ENCODE measurements around the gene KCTD1. TPM values are rescaled to one million over a fixed set of nuclear protein-coding genes. Genes with fewer than 3 reads are reported as not detected.
A peak's percentile ranks its signal among the peaks of the same experiment; 100 is the strongest.

Gene KCTD1
- total and polyA plus RNA-seq, 10 of the 15 experiments (the other 5 are each of a cell fraction or from before 2014, with no cell fraction given), result 1.5 to 13.4 (median 5.5) TPM

GRCh38 chr18:26460449-26461091 lies 87.8 kb downstream of the KCTD1 start (continued):
- no peak for TF ChIP-seq SRF (IDR thresholded peaks at IDR 0.05; ENCODE audit: low read depth in 2 of 2, low read length in 2 of 2)
- peak; percentile 67 for TF ChIP-seq RAD51 (IDR thresholded peaks at IDR 0.05)
- TF ChIP-seq RFX5 (IDR thresholded peaks at IDR 0.05; ENCODE audit: low read depth, low read length), result no peak
- no peak for TF ChIP-seq POLR2AphosphoS5 (IDR thresholded peaks at IDR 0.05; ENCODE audit: low read length)
- TF ChIP-seq BACH1 (IDR thresholded peaks at IDR 0.05; ENCODE audit: borderline replicate concordance), result no peak
- TF ChIP-seq STAT3 (IDR thresholded peaks at IDR 0.05; ENCODE audit: low read depth, low read length), result 0 out of 2 replicates have a peak, but pooled peaks have one; percentile 55
- no peak for TF ChIP-seq NFYA (IDR thresholded peaks at IDR 0.05; ENCODE audit: borderline replicate concordance, low read depth, low read length)
- no peak for TF ChIP-seq REST (IDR thresholded peaks at IDR 0.05; ENCODE audit: low read depth, low read length)
- peak; percentile 72; the same call in 1 of the 2 replicates for TF ChIP-seq MXI1 (IDR thresholded peaks at IDR 0.05; ENCODE audit: low read depth, low read length)
- TF ChIP-seq NBN (IDR thresholded peaks at IDR 0.05), result peak; percentile 66; the same call in 1 of the 2 replicates
- TF ChIP-seq ATF3 (IDR thresholded peaks at IDR 0.05; ENCODE audit: borderline replicate concordance, extremely low read depth, low read depth, low read length), result no peak
- no peak for TF ChIP-seq BRCA1 (IDR thresholded peaks at IDR 0.05; ENCODE audit: low read depth, low read length)
- no peak for TF ChIP-seq SUZ12 (IDR thresholded peaks at IDR 0.05; ENCODE audit: unreplicated experiment)
- TF ChIP-seq MEF2B (IDR thresholded peaks at IDR 0.05; ENCODE audit: partially characterized antibody, poor library complexity, severe bottlenecking), result peak; percentile 72
- TF ChIP-seq MYB (IDR thresholded peaks at IDR 0.05; ENCODE audit: borderline replicate concordance, low read depth, low read length), result no peak
- peak; percentile 49; the same call in 1 of the 2 replicates for TF ChIP-seq MTA3 (IDR thresholded peaks at IDR 0.05; ENCODE audit: borderline replicate concordance, low read length)
- TF ChIP-seq SMAD5 (IDR thresholded peaks at IDR 0.05; ENCODE audit: low read depth), result no peak
- no peak for TF ChIP-seq HSF1 (IDR thresholded peaks at IDR 0.05; ENCODE audit: low read depth, low read length)
- TF ChIP-seq ATF2 (IDR thresholded peaks at IDR 0.05; ENCODE audit: low read length), result peak; percentile 20; the same call in 1 of the 2 replicates
- TF ChIP-seq E4F1 (IDR thresholded peaks at IDR 0.05; ENCODE audit: borderline replicate concordance, partially characterized antibody), result no peak
- peak; percentile 84; the same call in 1 of the 2 replicates for TF ChIP-seq TCF3 (IDR thresholded peaks at IDR 0.05; ENCODE audit: borderline replicate concordance, insufficient read depth, low read depth, low read length)
